PFSK-1 (cell line): ENCODE data around the gene AP3S1.

Experiments used
- FOXP2 ChIP-seq: optimal IDR thresholded peaks from 2 replicates; pipeline ENCODE3; 2011; ENCODE audit warnings: borderline replicate concordance, control low read depth, inconsistent platforms; ENCODE audit not compliant: insufficient read depth; ENCODE audit errors: extremely low read length, extremely low read depth
- POLR2AphosphoS5 ChIP-seq: IDR thresholded peaks from 2 replicates; pipeline ENCODE4 v1.6.1; 2012; ENCODE audit warnings: low read depth, mild to moderate bottlenecking, control low read depth, low read length, moderate library complexity
- REST ChIP-seq, 2 experiments: IDR thresholded peaks; 2 replicates each; pipeline versions ENCODE4 v1.6.1 to v1.8.0; 2011 to 2012; ENCODE audit warnings: low read depth in 2 of 2, low read length in 2 of 2, control low read depth in 1 of 2, inconsistent platforms in 1 of 2, mild to moderate bottlenecking in 1 of 2, moderate library complexity in 1 of 2; ENCODE audit not compliant: insufficient read depth in 1 of 2
- SIN3A ChIP-seq: IDR thresholded peaks from 2 replicates; pipeline ENCODE4 v1.6.1; 2012; ENCODE audit warnings: mild to moderate bottlenecking, low read length, moderate library complexity, borderline replicate concordance; ENCODE audit not compliant: insufficient read depth
- TAF1 ChIP-seq: IDR thresholded peaks from 2 replicates; pipeline ENCODE4 v1.6.1; 2012; ENCODE audit warnings: low read length, control low read depth, borderline replicate concordance; ENCODE audit not compliant: insufficient read depth

Gene AP3S1

DNA sequence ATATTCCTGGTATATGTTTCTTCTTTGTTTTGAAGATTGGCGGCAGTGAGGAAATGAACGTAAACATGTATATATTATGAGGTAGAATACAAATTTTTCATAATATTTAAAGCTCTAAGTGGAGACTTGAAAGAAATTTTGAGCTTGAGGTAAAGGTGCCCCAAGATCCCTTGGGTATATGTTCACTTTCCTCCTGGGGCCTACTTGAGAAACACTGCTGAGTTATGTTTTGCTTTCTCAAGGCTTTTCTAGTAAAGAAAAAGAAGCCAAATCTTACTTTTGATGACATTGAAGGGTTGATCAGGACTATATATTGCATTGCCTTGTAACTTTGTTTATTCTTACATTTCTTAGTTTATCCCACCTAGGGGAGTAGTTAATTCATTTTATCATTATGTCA is 30.7 kb downstream of the AP3S1 start:
- no peak for TF ChIP-seq POLR2AphosphoS5

DNA sequence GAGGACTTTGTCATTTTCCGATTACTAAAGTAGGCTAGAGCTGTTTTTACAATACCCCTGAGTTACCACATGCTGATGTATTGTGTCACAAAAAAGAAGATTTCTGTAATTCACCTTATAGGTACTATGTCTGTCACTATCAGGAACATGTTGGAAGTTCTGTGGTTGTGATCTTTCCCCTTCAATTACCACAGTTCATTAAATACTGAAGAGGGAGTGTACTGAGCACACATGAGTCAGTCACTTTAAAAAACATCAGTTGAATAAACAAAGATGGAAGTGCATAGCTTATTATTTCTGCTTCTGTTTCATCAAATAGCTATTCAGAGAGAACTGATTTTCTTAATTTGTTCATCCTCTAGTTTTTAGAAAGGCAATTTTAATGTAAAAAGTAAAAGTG is 31.7 kb downstream of the AP3S1 start:
- no peak for TF ChIP-seq TAF1
- no peak for TF ChIP-seq FOXP2
- TF ChIP-seq REST (IDR thresholded peaks at IDR 0.05; ENCODE audit: insufficient read depth in 1 of 2, low read depth in 2 of 2, low read length in 2 of 2) = no peak
- no peak for TF ChIP-seq SIN3A
- no peak for TF ChIP-seq POLR2AphosphoS5

DNA sequence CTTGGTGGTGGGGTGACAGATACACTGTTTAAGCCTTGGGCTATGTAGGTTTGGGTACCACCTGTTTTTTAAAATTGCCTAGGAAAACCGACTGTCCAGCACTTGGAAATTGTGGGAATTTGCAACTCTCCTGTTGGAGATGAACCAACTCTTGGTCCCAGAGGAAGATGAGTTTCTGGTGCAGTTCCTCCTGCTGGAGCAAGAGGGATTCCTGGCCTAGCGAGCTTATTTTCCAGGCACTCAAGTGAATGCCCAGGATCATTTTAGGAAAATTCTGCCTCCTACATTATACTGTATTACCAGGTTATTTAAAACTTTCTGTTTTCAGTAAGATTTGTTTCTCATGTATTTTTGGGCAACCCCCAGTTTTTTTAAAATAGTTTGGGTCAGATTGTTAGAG is 33.7 kb downstream of the AP3S1 start:
- TF ChIP-seq TAF1 (no peak), FOXP2 (no peak), POLR2AphosphoS5 (no peak), REST (IDR thresholded peaks at IDR 0.05; ENCODE audit: insufficient read depth in 1 of 2, low read depth in 2 of 2, low read length in 2 of 2) (no peak), SIN3A (no peak)

DNA sequence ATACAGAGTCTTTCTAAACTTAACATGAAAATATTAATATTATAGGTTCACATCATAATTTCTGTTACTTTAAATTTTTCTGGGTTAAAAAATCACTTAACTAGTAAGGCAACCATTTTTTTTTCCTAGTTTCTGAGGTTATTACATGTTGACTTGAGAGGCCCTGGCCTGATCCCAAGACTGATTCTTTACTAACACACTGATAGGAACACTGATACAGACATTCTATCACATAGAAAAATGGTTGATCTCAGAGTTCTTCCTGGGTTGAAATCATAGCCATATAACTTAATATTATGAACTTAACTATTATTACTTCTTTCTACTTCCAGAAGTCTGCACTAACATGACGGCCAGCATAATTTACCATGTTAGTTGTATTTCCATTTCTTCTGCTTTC is 43.0 kb downstream of the AP3S1 start:
- TF ChIP-seq POLR2AphosphoS5 (no peak), SIN3A (no peak), REST (IDR thresholded peaks at IDR 0.05; ENCODE audit: insufficient read depth in 1 of 2, low read depth in 2 of 2, low read length in 2 of 2) (no peak), TAF1 (no peak), FOXP2 (no peak)

DNA sequence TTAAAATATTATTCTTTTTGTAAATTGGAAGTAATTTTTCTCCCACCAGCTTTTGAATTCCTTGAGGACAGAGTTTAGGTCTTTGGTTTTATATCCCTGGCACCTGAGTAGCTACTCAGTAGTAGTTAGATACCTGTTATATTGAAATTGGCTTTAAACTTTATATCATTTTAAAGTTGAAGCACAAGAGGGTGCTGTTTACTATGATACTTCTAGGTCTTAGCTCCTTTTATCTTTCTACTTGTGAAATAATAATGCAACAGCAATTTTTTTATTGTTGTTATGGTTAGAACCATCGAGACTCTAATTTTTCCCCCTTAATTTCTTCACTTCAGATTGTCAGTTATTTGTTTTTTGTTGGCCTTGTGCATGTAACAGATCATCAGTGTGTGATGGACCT is 46.3 kb downstream of the AP3S1 start:
- TF ChIP-seq TAF1 = no peak
- TF ChIP-seq REST (IDR thresholded peaks at IDR 0.05; ENCODE audit: insufficient read depth in 1 of 2, low read depth in 2 of 2, low read length in 2 of 2) = no peak
- TF ChIP-seq SIN3A = no peak
- no peak for TF ChIP-seq POLR2AphosphoS5
- no peak for TF ChIP-seq FOXP2
